ENCODE results near the gene PAIP2B. TPM values are rescaled to one million over a fixed set of nuclear protein-coding genes. Genes with fewer than 3 reads are reported as not detected.

Gene PAIP2B
- total and polyA plus RNA-seq, 2 of the 13 experiments (the other 11 are each of a cell fraction or from before 2014, with no cell fraction given): 0.16 to 0.29 TPM

DNA sequence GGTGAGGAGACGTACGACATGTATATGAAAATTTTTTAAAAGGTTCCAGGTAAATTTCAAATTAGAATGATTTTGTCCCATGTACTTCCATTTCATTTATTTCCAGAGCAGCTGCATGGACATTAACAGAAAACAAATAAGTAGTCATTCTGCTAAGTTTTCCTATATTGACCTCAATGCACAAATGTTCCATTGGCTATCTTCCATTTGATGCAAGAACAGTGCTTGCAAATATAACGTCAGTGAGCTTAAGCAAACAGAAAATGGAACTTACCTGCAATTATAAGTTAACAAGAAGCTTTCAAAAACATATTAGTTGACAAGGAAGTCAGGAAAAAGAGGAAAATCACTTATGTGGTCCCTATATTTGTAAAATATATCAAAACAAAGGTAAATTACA, 16.6 kb downstream of the PAIP2B start:
- DNase-seq (ENCODE audit: low spot score): no peak
- ChIA-PET CTCF (ENCODE audit: low intra/inter-chr PET ratio, low total read pairs) (no interaction called here), POLR2A (no interaction called here)
- H3K9ac ChIP-seq (ENCODE audit: insufficient read depth, low read depth, low read length): no peak overlapping the region
- no peak for FAIRE-seq
- intact Hi-C loops (cut with micrococcal nuclease; ENCODE audit: unreplicated experiment) (no loop called here), in situ Hi-C loops (cut with HindIII; ENCODE audit: extremely low pct_ligation_motif_present, low pct_unique_long_range_greater_than_20kb) (no loop called here)
- no peaks in the 10 kb centered on the region for H3K79me2 ChIP-seq (ENCODE audit: insufficient read depth, low read length)
- no peak overlapping the region for H3K27ac ChIP-seq (ENCODE audit: extremely low read length, insufficient read depth, low read length)
- BruUV-seq (replicated peaks): no TSS peak
- no peak overlapping the region for H2AFZ ChIP-seq (ENCODE audit: low read length)
- H4K20me1 ChIP-seq (ENCODE audit: insufficient read depth, low read length): no peaks in the 10 kb centered on the region
- ATAC-seq: no peak
- no peaks in the 10 kb centered on the region for H3K36me3 ChIP-seq (replicated peaks in 1 of 2; ENCODE audit: control insufficient read depth in 1 of 2, insufficient read depth in 2 of 2, low read length in 2 of 2)
- no peak overlapping the region for H3K4me3 ChIP-seq (replicated peaks in 1 of 3; ENCODE audit: insufficient read depth in 1 of 3, low read depth in 2 of 3, low read length in 3 of 3)
- no peak for TF ChIP-seq NR2F1 (CRISPR knock-in tag; IDR thresholded peaks at IDR 0.05)
- H3K27me3 ChIP-seq (ENCODE audit: control insufficient read depth in 1 of 2, insufficient read depth in 2 of 2, low read length in 2 of 2): no peaks in the 10 kb centered on the region; a peak in 1 of 5 replicates
- WGBS (ENCODE audit: low lambda C conversion rate): 58% methylated on average over 3 of the region's 3 CpGs
- no peaks in the 10 kb centered on the region for H3K4me1 ChIP-seq (ENCODE audit: insufficient read depth, low read length)
- H3K9me3 ChIP-seq (ENCODE audit: low read length): no peaks in the 10 kb centered on the region
- H3K4me2 ChIP-seq (ENCODE audit: low read depth, low read length): no peak overlapping the region

DNA sequence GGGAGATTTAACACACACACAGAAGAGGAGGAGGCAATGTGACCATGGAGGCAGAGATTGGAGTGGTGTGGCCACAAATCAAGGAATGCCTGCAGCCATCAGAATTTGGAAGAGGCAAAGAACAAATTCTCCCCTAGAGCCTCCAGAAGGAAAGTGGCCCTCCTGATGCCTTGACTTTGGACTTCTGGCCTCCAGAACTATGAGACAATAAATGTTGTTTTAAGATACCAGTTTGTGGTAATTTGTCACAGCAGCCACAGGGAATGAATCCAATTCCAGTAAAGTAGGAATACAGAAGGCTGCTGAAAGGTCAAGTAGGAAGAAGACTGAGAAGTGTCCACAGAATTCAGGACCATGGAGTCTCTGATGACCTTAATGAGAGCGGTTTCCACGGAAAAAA, 18.1 kb downstream of the PAIP2B start:
- ChIA-PET CTCF (ENCODE audit: low intra/inter-chr PET ratio, low total read pairs) (no interaction called here), POLR2A (no interaction called here)
- Histone ChIP-seq H3K4me2 (ENCODE audit: low read depth, low read length) (no peak overlapping the region), H3K27me3 (ENCODE audit: control insufficient read depth in 1 of 2, insufficient read depth in 2 of 2, low read length in 2 of 2) (no peaks in the 10 kb centered on the region; a peak in 1 of 5 replicates), H3K9me3 (ENCODE audit: low read length) (no peaks in the 10 kb centered on the region), H2AFZ (ENCODE audit: low read length) (no peak overlapping the region), H3K9ac (ENCODE audit: insufficient read depth, low read depth, low read length) (no peak overlapping the region), H3K4me1 (ENCODE audit: insufficient read depth, low read length) (no peaks in the 10 kb centered on the region), H3K36me3 (replicated peaks in 1 of 2; ENCODE audit: control insufficient read depth in 1 of 2, insufficient read depth in 2 of 2, low read length in 2 of 2) (no peaks in the 10 kb centered on the region), H4K20me1 (ENCODE audit: insufficient read depth, low read length) (no peaks in the 10 kb centered on the region), H3K79me2 (ENCODE audit: insufficient read depth, low read length) (no peaks in the 10 kb centered on the region), H3K27ac (ENCODE audit: extremely low read length, insufficient read depth, low read length) (no peak overlapping the region), H3K4me3 (replicated peaks in 1 of 3; ENCODE audit: insufficient read depth in 1 of 3, low read depth in 2 of 3, low read length in 3 of 3) (no peak overlapping the region)
- no TSS peak for BruUV-seq (replicated peaks)
- intact Hi-C loops (cut with micrococcal nuclease; ENCODE audit: unreplicated experiment): no loop called here
- no peak for ATAC-seq
- no peak for FAIRE-seq
- in situ Hi-C loops (cut with HindIII; ENCODE audit: extremely low pct_ligation_motif_present, low pct_unique_long_range_greater_than_20kb): no loop called here
- DNase-seq (ENCODE audit: low spot score): no peak
- 2% methylated on average over 2 of the region's 2 CpGs for WGBS (ENCODE audit: low lambda C conversion rate)
- TF ChIP-seq, protein P1, sequence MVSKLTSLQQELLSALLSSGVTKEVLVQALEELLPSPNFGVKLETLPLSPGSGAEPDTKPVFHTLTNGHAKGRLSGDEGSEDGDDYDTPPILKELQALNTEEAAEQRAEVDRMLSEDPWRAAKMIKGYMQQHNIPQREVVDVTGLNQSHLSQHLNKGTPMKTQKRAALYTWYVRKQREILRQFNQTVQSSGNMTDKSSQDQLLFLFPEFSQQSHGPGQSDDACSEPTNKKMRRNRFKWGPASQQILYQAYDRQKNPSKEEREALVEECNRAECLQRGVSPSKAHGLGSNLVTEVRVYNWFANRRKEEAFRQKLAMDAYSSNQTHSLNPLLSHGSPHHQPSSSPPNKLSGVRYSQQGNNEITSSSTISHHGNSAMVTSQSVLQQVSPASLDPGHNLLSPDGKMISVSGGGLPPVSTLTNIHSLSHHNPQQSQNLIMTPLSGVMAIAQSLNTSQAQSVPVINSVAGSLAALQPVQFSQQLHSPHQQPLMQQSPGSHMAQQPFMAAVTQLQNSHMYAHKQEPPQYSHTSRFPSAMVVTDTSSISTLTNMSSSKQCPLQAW (CRISPR knock-in tag; IDR thresholded peaks at IDR 0.05): no peak
- TF ChIP-seq, protein P2, sequence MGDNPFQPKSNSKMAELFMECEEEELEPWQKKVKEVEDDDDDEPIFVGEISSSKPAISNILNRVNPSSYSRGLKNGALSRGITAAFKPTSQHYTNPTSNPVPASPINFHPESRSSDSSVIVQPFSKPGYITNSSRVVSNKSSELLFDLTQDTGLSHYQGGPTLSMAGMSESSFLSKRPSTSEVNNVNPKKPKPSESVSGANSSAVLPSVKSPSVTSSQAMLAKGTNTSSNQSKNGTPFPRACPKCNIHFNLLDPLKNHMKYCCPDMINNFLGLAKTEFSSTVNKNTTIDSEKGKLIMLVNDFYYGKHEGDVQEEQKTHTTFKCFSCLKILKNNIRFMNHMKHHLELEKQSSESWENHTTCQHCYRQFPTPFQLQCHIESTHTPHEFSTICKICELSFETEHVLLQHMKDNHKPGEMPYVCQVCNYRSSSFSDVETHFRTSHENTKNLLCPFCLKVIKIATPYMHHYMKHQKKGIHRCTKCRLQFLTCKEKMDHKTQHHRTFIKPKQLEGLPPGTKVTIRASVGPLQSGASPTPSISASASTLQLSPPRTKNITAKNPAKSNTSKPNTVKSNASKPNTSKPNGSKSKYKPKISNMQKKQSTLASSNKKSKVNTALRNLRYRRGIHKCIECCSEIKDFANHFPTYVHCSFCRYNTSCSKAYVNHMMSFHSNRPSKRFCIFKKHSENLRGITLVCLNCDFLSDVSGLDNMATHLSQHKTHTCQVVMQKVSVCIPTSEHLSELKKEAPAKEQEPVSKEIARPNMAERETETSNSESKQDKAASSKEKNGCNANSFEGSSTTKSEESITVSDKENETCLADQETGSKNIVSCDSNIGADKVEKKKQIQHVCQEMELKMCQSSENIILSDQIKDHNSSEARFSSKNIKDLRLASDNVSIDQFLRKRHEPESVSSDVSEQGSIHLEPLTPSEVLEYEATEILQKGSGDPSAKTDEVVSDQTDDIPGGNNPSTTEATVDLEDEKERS (CRISPR knock-in tag; IDR thresholded peaks at IDR 0.05): no peak
- TF ChIP-seq RFX5 (IDR thresholded peaks at IDR 0.05; ENCODE audit: low read depth, low read length) (no peak), SMYD3 (CRISPR knock-in tag; IDR thresholded peaks at IDR 0.05) (no peak), HCFC1 (IDR thresholded peaks at IDR 0.05; ENCODE audit: low read depth, low read length) (no peak), ZSCAN30 (CRISPR knock-in tag; IDR thresholded peaks at IDR 0.05) (no peak), ZNF33A (CRISPR knock-in tag; IDR thresholded peaks at IDR 0.05; ENCODE audit: borderline replicate concordance) (no peak), NPAS2 (CRISPR knock-in tag; IDR thresholded peaks at IDR 0.05; ENCODE audit: borderline replicate concordance) (no peak)
- TF ChIP-seq, protein P3, sequence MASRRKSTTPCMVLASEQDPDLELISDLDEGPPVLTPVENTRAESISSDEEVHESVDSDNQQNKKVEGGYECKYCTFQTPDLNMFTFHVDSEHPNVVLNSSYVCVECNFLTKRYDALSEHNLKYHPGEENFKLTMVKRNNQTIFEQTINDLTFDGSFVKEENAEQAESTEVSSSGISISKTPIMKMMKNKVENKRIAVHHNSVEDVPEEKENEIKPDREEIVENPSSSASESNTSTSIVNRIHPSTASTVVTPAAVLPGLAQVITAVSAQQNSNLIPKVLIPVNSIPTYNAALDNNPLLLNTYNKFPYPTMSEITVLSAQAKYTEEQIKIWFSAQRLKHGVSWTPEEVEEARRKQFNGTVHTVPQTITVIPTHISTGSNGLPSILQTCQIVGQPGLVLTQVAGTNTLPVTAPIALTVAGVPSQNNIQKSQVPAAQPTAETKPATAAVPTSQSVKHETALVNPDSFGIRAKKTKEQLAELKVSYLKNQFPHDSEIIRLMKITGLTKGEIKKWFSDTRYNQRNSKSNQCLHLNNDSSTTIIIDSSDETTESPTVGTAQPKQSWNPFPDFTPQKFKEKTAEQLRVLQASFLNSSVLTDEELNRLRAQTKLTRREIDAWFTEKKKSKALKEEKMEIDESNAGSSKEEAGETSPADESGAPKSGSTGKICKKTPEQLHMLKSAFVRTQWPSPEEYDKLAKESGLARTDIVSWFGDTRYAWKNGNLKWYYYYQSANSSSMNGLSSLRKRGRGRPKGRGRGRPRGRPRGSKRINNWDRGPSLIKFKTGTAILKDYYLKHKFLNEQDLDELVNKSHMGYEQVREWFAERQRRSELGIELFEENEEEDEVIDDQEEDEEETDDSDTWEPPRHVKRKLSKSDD (CRISPR knock-in tag; IDR thresholded peaks at IDR 0.05; ENCODE audit: low read depth): no peak
